ENCODE measurements around the gene KIF1B.

DNA sequence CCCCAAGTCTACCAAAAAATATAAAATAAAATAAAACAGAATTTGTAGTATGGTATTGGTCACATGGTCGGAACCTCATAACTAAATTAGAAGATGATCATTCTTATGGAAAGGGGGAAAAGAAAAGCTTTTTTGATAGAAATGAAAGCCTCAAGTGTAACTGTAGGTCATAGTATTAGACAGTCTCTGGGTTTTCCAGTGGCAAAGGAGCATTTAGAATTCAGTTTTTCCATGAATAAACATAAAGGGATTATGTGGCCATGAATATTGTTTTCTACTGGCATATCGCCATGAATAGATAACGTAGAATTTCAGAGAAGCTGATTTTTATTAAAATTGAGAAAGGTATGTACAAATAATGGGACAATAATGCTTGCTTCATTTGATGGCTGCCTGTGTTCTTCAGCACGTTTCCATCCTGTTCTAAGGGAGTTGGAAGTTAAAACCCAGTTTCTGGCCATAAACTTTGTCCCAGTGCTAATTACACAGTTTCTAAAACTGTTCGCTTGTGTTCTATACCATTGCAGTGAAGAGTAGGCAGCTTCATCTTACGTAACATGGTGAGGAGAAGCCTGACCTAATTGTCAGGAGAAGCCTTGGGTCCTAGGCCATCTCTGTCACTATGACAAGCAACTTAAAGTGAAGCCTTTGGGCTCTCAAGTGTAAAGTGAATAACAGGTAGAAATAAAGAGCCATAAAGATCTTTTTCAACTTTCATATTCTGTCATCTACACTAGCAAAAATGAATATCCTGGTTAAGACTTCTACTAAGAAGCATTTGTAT, 118.0 kb downstream of the KIF1B start:
- TF ChIP-seq, protein P1, sequence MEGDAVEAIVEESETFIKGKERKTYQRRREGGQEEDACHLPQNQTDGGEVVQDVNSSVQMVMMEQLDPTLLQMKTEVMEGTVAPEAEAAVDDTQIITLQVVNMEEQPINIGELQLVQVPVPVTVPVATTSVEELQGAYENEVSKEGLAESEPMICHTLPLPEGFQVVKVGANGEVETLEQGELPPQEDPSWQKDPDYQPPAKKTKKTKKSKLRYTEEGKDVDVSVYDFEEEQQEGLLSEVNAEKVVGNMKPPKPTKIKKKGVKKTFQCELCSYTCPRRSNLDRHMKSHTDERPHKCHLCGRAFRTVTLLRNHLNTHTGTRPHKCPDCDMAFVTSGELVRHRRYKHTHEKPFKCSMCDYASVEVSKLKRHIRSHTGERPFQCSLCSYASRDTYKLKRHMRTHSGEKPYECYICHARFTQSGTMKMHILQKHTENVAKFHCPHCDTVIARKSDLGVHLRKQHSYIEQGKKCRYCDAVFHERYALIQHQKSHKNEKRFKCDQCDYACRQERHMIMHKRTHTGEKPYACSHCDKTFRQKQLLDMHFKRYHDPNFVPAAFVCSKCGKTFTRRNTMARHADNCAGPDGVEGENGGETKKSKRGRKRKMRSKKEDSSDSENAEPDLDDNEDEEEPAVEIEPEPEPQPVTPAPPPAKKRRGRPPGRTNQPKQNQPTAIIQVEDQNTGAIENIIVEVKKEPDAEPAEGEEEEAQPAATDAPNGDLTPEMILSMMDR (IDR thresholded peaks at IDR 0.05), result no peak
- no peak for TF ChIP-seq POLR2A (IDR thresholded peaks at IDR 0.05)
